SK-N-SH (cell line): Measurements from ENCODE around the gene PTGFRN. TPM values are rescaled to one million over a fixed set of nuclear protein-coding genes. Genes with fewer than 3 reads are reported as not detected.

Experiments
- CTCF ChIA-PET: fragments of 300-600, 350-600 bp; formaldehyde crosslinking; extraction: SDS; loops from one replicate; lab custom pipeline; 2021; lab: Yijun Ruan, JAX
- POLR2A ChIA-PET: fragments of 350-600 bp; sonication (Branson Sonifier 250); formaldehyde crosslinking; extraction: SDS; loops from one replicate; lab custom pipeline; 2020; ENCODE audit warnings: antibody characterized with exemption, inconsistent platforms; lab: Yijun Ruan, JAX
- DNase-seq: peaks from one replicate; pipeline ENCODE4 v3.0.0; 2012
- H2AFZ ChIP-seq: fragments of 200-600 bp; sonication (generic); 2 replicates; pipeline ENCODE4 v1.8.1; 2016; ENCODE audit warnings: antibody characterized with exemption, mild to moderate bottlenecking, low read depth
- H3F3A ChIP-seq: fragments of 200-600 bp; sonication (generic); replicated peaks from 2 replicates; pipeline ENCODE3; 2016; ENCODE audit warnings: antibody characterized with exemption, mild to moderate bottlenecking; ENCODE audit not compliant: insufficient read depth
- H3K27ac ChIP-seq, 2 experiments: fragments of 200-500 bp in 1 of 2; fragments of 200-600 bp in 1 of 2; sonication (Bioruptor generic) in 1 of 2; sonication (generic), shearing (Covaris generic) in 1 of 2; 2 replicates each; pipeline versions ENCODE4 v1.5.1 to v1.6.1; 2014 to 2016; ENCODE audit warnings: low read depth in 2 of 2, inconsistent platforms in 1 of 2, low read length in 1 of 2, mild to moderate bottlenecking in 1 of 2, mixed read lengths in 1 of 2
- H3K27me3 ChIP-seq: fragments of 200-600 bp; sonication (generic), shearing (Covaris generic); 2 replicates; pipeline ENCODE4 v1.6.1; 2016; ENCODE audit warnings: mixed run types; ENCODE audit not compliant: insufficient read depth
- H3K36me3 ChIP-seq, 2 experiments: fragments of 200-500 bp in 1 of 2; fragments of 200-600 bp in 1 of 2; sonication (Bioruptor generic) in 1 of 2; sonication (generic) in 1 of 2; replicated peaks in 1 of 2; 2 replicates each; pipeline versions ENCODE3 to v1.5.1; 2014 to 2016; ENCODE audit warnings: low read length in 1 of 2, mild to moderate bottlenecking in 1 of 2; ENCODE audit not compliant: insufficient read depth in 2 of 2, control insufficient read depth in 1 of 2
- H3K4me1 ChIP-seq, 2 experiments: fragments of 200-500 bp in 1 of 2; fragments of 200-600 bp in 1 of 2; sonication (Bioruptor generic) in 1 of 2; sonication (generic), shearing (Covaris generic) in 1 of 2; 2 replicates each; pipeline versions ENCODE4 v1.5.1 to v1.6.1; 2014 to 2016; ENCODE audit warnings: low read depth in 1 of 2, low read length in 1 of 2, mixed run types in 1 of 2; ENCODE audit not compliant: insufficient read depth in 2 of 2, control insufficient read depth in 1 of 2
- H3K4me2 ChIP-seq: fragments of 200-600 bp; sonication (generic), shearing (Covaris generic); 2 replicates; pipeline ENCODE4 v1.6.1; 2017; ENCODE audit warnings: mixed run types
- H3K4me3 ChIP-seq, 2 experiments: fragments of 200-500 bp in 1 of 2; fragments of 200-600 bp in 1 of 2; sonication (Bioruptor generic) in 1 of 2; sonication (generic), shearing (Covaris generic) in 1 of 2; 2 replicates each; pipeline versions ENCODE4 v1.5.1 to v1.8.1; 2014 to 2016; ENCODE audit warnings: low read depth in 2 of 2, inconsistent platforms in 1 of 2, low read length in 1 of 2, mild to moderate bottlenecking in 1 of 2, mixed read lengths in 1 of 2, moderate library complexity in 1 of 2
- H3K79me2 ChIP-seq: fragments of 200-600 bp; sonication (generic); 2 replicates; pipeline ENCODE4 v1.8.1; 2017; ENCODE audit warnings: mild to moderate bottlenecking; ENCODE audit not compliant: insufficient read depth
- H3K9ac ChIP-seq: fragments of 200-600 bp; sonication (generic); 2 replicates; pipeline ENCODE4 v1.6.1; 2017; ENCODE audit warnings: mixed run types
- H3K9me2 ChIP-seq: fragments of 200-600 bp; sonication (generic); 2 replicates; pipeline ENCODE4 v1.6.1; 2017; ENCODE audit warnings: mixed run types
- H3K9me3 ChIP-seq: fragments of 200-600 bp; sonication (generic); 2 replicates; pipeline ENCODE4 v1.6.1; 2017; ENCODE audit warnings: mixed run types, mild to moderate bottlenecking, moderate library complexity
- H4K20me1 ChIP-seq: fragments of 200-600 bp; sonication (generic); 2 replicates; pipeline ENCODE4 v1.6.1; 2017; ENCODE audit warnings: mild to moderate bottlenecking, mixed run types; ENCODE audit not compliant: insufficient read depth
- CHD2 ChIP-seq: fragments of 150-350 bp; IDR thresholded peaks from 2 replicates; pipeline ENCODE4 v1.6.1; 2018; ENCODE audit warnings: low read length; ENCODE audit not compliant: partially characterized antibody
- EP300 ChIP-seq, 2 experiments: IDR thresholded peaks; 2 replicates each; pipeline versions ENCODE4 v1.4.0 to v1.6.1; 2012; ENCODE audit warnings: borderline replicate concordance in 1 of 2, low read depth in 1 of 2, low read length in 1 of 2
- FOXM1 ChIP-seq: IDR thresholded peaks from 2 replicates; pipeline ENCODE4 v1.4.0; 2012; ENCODE audit warnings: low read depth, mild to moderate bottlenecking
- GABPA ChIP-seq: IDR thresholded peaks from 2 replicates; pipeline ENCODE4 v1.4.0; 2012; ENCODE audit warnings: low read depth, mild to moderate bottlenecking
- GATA2 ChIP-seq: sonication (generic); formaldehyde crosslinking; IDR thresholded peaks from 2 replicates; pipeline ENCODE4 v1.5.0; 2020; ENCODE audit warnings: mild to moderate bottlenecking, missing genetic modification reagents
- IRF3 ChIP-seq: fragments of 150-350 bp; IDR thresholded peaks from 2 replicates; pipeline ENCODE4 v1.6.1; 2016; ENCODE audit warnings: mild to moderate bottlenecking, low read depth, low read length
- JUND ChIP-seq: IDR thresholded peaks from 2 replicates; pipeline ENCODE4 v1.4.0; 2012
- MEF2A ChIP-seq: IDR thresholded peaks from 2 replicates; pipeline ENCODE4 v1.4.0; 2012; ENCODE audit warnings: low read depth, borderline replicate concordance
- MXI1 ChIP-seq: IDR thresholded peaks from 2 replicates; pipeline ENCODE4 v1.6.1; 2012; ENCODE audit warnings: mild to moderate bottlenecking, low read depth, low read length, improper control_type of control experiment
- POLR2AphosphoS5 ChIP-seq: IDR thresholded peaks from 2 replicates; pipeline ENCODE4 v1.6.1; 2012; ENCODE audit warnings: low read depth, low read length
- RAD21 ChIP-seq: IDR thresholded peaks from 2 replicates; pipeline ENCODE4 v1.6.1; 2012; ENCODE audit warnings: mild to moderate bottlenecking, low read length
- RCOR1 ChIP-seq: fragments of 150-350 bp; IDR thresholded peaks from 2 replicates; pipeline ENCODE4 v1.6.1; 2017; ENCODE audit warnings: antibody characterized with exemption, low read length
- RFX5 ChIP-seq: IDR thresholded peaks from 2 replicates; pipeline ENCODE4 v1.6.1; 2012; ENCODE audit warnings: mild to moderate bottlenecking, improper control_type of control experiment, low read length
- RXRA ChIP-seq: IDR thresholded peaks from 2 replicates; pipeline ENCODE4 v1.4.0; 2012; ENCODE audit warnings: low read depth, mild to moderate bottlenecking, borderline replicate concordance
- SIN3A ChIP-seq: IDR thresholded peaks from 2 replicates; pipeline ENCODE4 v1.6.1; 2012; ENCODE audit warnings: low read depth, mild to moderate bottlenecking, low read length, moderate library complexity, borderline replicate concordance
- SMC3 ChIP-seq: IDR thresholded peaks from 2 replicates; pipeline ENCODE4 v1.6.1; 2012; ENCODE audit warnings: low read depth, low read length, improper control_type of control experiment
- TAF1 ChIP-seq: IDR thresholded peaks from 2 replicates; pipeline ENCODE4 v1.6.1; 2012; ENCODE audit warnings: low read depth, mild to moderate bottlenecking, low read length, moderate library complexity, borderline replicate concordance
- TCF12 ChIP-seq: IDR thresholded peaks from 2 replicates; pipeline ENCODE4 v1.4.0; 2012
- TEAD4 ChIP-seq: IDR thresholded peaks from 2 replicates; pipeline ENCODE4 v1.4.0; 2012; ENCODE audit warnings: mild to moderate bottlenecking, borderline replicate concordance; ENCODE audit not compliant: insufficient read depth
- USF1 ChIP-seq: IDR thresholded peaks from 2 replicates; pipeline ENCODE4 v1.4.0; 2012; ENCODE audit warnings: low read depth, borderline replicate concordance
- YY1 ChIP-seq: IDR thresholded peaks from 2 replicates; pipeline ENCODE4 v1.4.0; 2012; ENCODE audit warnings: low read depth, mild to moderate bottlenecking
- WGBS: methylation state at CpG from one replicate; pipeline ENCODE4 v1.1.6; 2017; ENCODE audit warnings: low lambda C conversion rate; 5-methylcytosine and 5-hydroxymethylcytosine counted together
- polyA plus RNA-seq, 3 experiments: library from polyadenylated mRNA; depleted of rRNA; stranded (reverse); fragments of >200 nt; gene quantifications; 2 replicates each; pipeline ENCODE4 v1.2.3, GENCODE V29; 2012

Gene PTGFRN
- polyA plus RNA-seq, 1 of the 3 experiments (the other 2 are of a cell fraction): 22.4 TPM

- no peaks in the 10 kb centered on the region for H3K27me3 ChIP-seq
- 94% methylated on average over 2 of the region's 2 CpGs for WGBS
- peak overlapping the region; percentile 80 to 99; a peak in 3 of 4 replicates for H3K27ac ChIP-seq
- H3K4me3 ChIP-seq: peak overlapping the region; percentile 41 to 56; a peak in 2 of 4 replicates
- ChIA-PET CTCF (interaction anchor here (0.6 to 3.6 kb wide), 10 partner anchors 22 to 303 kb away, joined by 3 to 11 read pairs (median 4); partner anchors contain the start of gene TTF2), POLR2A (interaction anchor here (0.9 to 2.3 kb wide), 2 partner anchors 21 to 180 kb away, joined by 3 to 12 read pairs; no protein-coding TSS in a partner anchor)
- H3K9me3 ChIP-seq: no peaks in the 10 kb centered on the region
- peak overlapping the region; percentile 93; the same call in 1 of the 2 replicates for H3K4me2 ChIP-seq
- no peaks in the 10 kb centered on the region for H3K79me2 ChIP-seq
- H3K36me3 ChIP-seq: no peaks in the 10 kb centered on the region
- no peaks in the 10 kb centered on the region for H4K20me1 ChIP-seq
- H2AFZ ChIP-seq: no peak overlapping the region
- no peak for TF ChIP-seq RXRA
- TF ChIP-seq TAF1: no peak
- TF ChIP-seq TCF12: no peak
- no peak for TF ChIP-seq POLR2AphosphoS5
- TF ChIP-seq GATA2: no peak
- TF ChIP-seq USF1: no peak
- no peak for TF ChIP-seq FOXM1
- no peak for DNase-seq
- H3K4me1 ChIP-seq: peaks cover 14 to 24% of the 10 kb centered on the region in 2 experiments
- H3F3A ChIP-seq: peaks cover 3% of the 10 kb centered on the region
- no peaks in the 10 kb centered on the region for H3K9me2 ChIP-seq
- 0 out of 2 replicates have a peak overlapping the region, but pooled peaks have one; percentile 64 for H3K9ac ChIP-seq
Observed at GRCh38 chr1:116877141-116877818, 32.4 kb upstream of the PTGFRN start.

- peak overlapping the region; percentile 80 to 99 for H3K27ac ChIP-seq
- no peaks in the 10 kb centered on the region for H3K79me2 ChIP-seq
- TF ChIP-seq RCOR1 (peak; percentile 91), GABPA (no peak), TCF12 (peak; percentile 50; the same call in 1 of the 2 replicates), RFX5 (no peak), RXRA (no peak), SIN3A (0 out of 2 replicates have a peak, but pooled peaks have one; percentile 20), CHD2 (peak; percentile 94), SMC3 (peak; percentile 40; the same call in 1 of the 2 replicates), EP300 (IDR thresholded peaks at IDR 0.05; ENCODE audit: borderline replicate concordance in 1 of 2, low read depth in 1 of 2, low read length in 1 of 2) (peak in 1 of 2 experiments; percentile 46; a peak in 1 of 4 replicates), MXI1 (peak; percentile 88), POLR2AphosphoS5 (peak; percentile 21; the same call in 1 of the 2 replicates), JUND (no peak), RAD21 (peak; percentile 61), TEAD4 (no peak), MEF2A (no peak), YY1 (no peak), IRF3 (peak; percentile 8; the same call in 1 of the 2 replicates), GATA2 (peak; percentile 78; the same call in 1 of the 2 replicates)
- peaks cover 14 to 22% of the 10 kb centered on the region in 2 experiments for H3K4me1 ChIP-seq
- peak; percentile 71 for DNase-seq
- H3K27me3 ChIP-seq: no peaks in the 10 kb centered on the region
- H3K9ac ChIP-seq: peak overlapping the region; percentile 64
- WGBS: 24% methylated on average over 10 of the region's 10 CpGs
- H3K4me3 ChIP-seq: peak overlapping the region; percentile 41 to 56
- H3K36me3 ChIP-seq: no peaks in the 10 kb centered on the region
- ChIA-PET CTCF (interaction anchor here (0.7 to 3.6 kb wide), 15 partner anchors 11 to 304 kb away, joined by 3 to 11 read pairs (median 4); no protein-coding TSS in a partner anchor), POLR2A (interaction anchor here (0.5 to 2.3 kb wide), 4 partner anchors 22 to 928 kb away, joined by 3 to 12 read pairs (median 5); no protein-coding TSS in a partner anchor)
- H4K20me1 ChIP-seq: no peaks in the 10 kb centered on the region
- H3K4me2 ChIP-seq: peak overlapping the region; percentile 93
- no peaks in the 10 kb centered on the region for H3K9me3 ChIP-seq
- peak overlapping the region; percentile 90 for H2AFZ ChIP-seq
- no peaks in the 10 kb centered on the region for H3K9me2 ChIP-seq
- peaks cover 3% of the 10 kb centered on the region for H3F3A ChIP-seq
Observed at GRCh38 chr1:116878804-116879477, 30.8 kb upstream of the PTGFRN start.
